Neural crest cell (in vitro differentiated cells): ENCODE measurements around the gene ARNT2. TPM values are rescaled to one million over a fixed set of nuclear protein-coding genes. Genes with fewer than 3 reads are reported as not detected.

Experiments
- DNase-seq: peaks from one replicate; pipeline ENCODE4 v3.0.0; 2021; ENCODE audit warnings: low read depth, mixed read lengths, low spot score
- H3K27ac Mint-ChIP-seq: one replicate; pipeline ENCODE4 v1.8.0; 2021; ENCODE audit warnings: mild to moderate bottlenecking, mixed read lengths; ENCODE audit not compliant: unreplicated experiment
- H3K27me3 Mint-ChIP-seq: 2 replicates; pipeline ENCODE4 v1.8.0; 2021; ENCODE audit warnings: low read depth, mild to moderate bottlenecking, mixed read lengths
- H3K36me3 Mint-ChIP-seq: 2 replicates; pipeline ENCODE4 v1.8.0; 2021; ENCODE audit warnings: low read depth, mild to moderate bottlenecking, mixed read lengths
- H3K4me1 Mint-ChIP-seq: 2 replicates; pipeline ENCODE4 v1.8.0; 2021; ENCODE audit warnings: mixed read lengths
- H3K4me3 Mint-ChIP-seq: one replicate; pipeline ENCODE4 v1.8.0; 2021; ENCODE audit warnings: mild to moderate bottlenecking, mixed read lengths
- H3K9me3 Mint-ChIP-seq: 2 replicates; pipeline ENCODE4 v1.8.0; 2021; ENCODE audit warnings: mixed read lengths
- CTCF ChIP-seq: fragments of 200-600 bp; sonication (generic); conservative IDR thresholded peaks from 2 replicates; pipeline ENCODE4 v1.5.0; 2021; ENCODE audit warnings: antibody characterized with exemption, mild to moderate bottlenecking
- total RNA-seq: library from RNA; stranded (reverse); gene quantifications from 2 replicates; pipeline ENCODE4 v1.2.1, GENCODE V29; 2021

ARNT2 gene
- total RNA-seq, 1 donor from 2014 or later = 58.3 TPM

GRCh38 chr15:80567721-80568157, 163.6 kb downstream of the ARNT2 start:
- Mint-ChIP-seq H3K4me1 (peaks cover 8% of the 10 kb centered on the region), H3K36me3 (peaks cover 16% of the 10 kb centered on the region), H3K27me3 (no peaks in the 10 kb centered on the region), H3K27ac (peak overlapping the region; percentile 87), H3K4me3 (no peak overlapping the region), H3K9me3 (no peaks in the 10 kb centered on the region)
- TF ChIP-seq CTCF = peak; percentile 82
- peak; percentile 49 for DNase-seq

- Mint-ChIP-seq H3K4me1 (peaks cover 8% of the 10 kb centered on the region), H3K27ac (peak overlapping the region; percentile 17), H3K9me3 (no peaks in the 10 kb centered on the region), H3K4me3 (no peak overlapping the region), H3K36me3 (peaks cover 17% of the 10 kb centered on the region), H3K27me3 (no peaks in the 10 kb centered on the region)
- TF ChIP-seq CTCF = no peak
- DNase-seq = no peak
These were observed 164.1 kb downstream of the ARNT2 start for GRCh38 chr15:80568298-80568697.

GRCh38 chr15:80568876-80569605, 164.9 kb downstream of the ARNT2 start:
- Mint-ChIP-seq H3K4me3 (no peak overlapping the region), H3K27ac (peak overlapping the region; percentile 54), H3K4me1 (peaks cover 8% of the 10 kb centered on the region), H3K36me3 (peaks cover 15% of the 10 kb centered on the region), H3K9me3 (no peaks in the 10 kb centered on the region), H3K27me3 (no peaks in the 10 kb centered on the region)
- TF ChIP-seq CTCF = no peak
- DNase-seq = no peak

GRCh38 chr15:80569656-80570055, 165.5 kb downstream of the ARNT2 start:
- Mint-ChIP-seq H3K27me3 (no peaks in the 10 kb centered on the region), H3K9me3 (no peaks in the 10 kb centered on the region), H3K4me1 (peaks cover 8% of the 10 kb centered on the region), H3K36me3 (peaks cover 17% of the 10 kb centered on the region), H3K27ac (no peak overlapping the region), H3K4me3 (no peak overlapping the region)
- no peak for DNase-seq
- TF ChIP-seq CTCF = no peak

GRCh38 chr15:80570553-80570952, 166.4 kb downstream of the ARNT2 start:
- TF ChIP-seq CTCF = no peak
- Mint-ChIP-seq H3K4me3 (no peak overlapping the region), H3K27me3 (no peaks in the 10 kb centered on the region), H3K9me3 (no peaks in the 10 kb centered on the region), H3K36me3 (peaks cover 22% of the 10 kb centered on the region), H3K27ac (no peak overlapping the region), H3K4me1 (peaks cover 8% of the 10 kb centered on the region)
- DNase-seq = no peak
